Ramos (cell line): Measurements from ENCODE around the gene HSF2BP.
"Not testable (repeated sequence)": the region's sequence is repeated elsewhere in the genome, so short reads cannot be mapped to it uniquely, and the experiment has no call there.

Experiments
- in situ Hi-C: fragments of 300-500 bp; cut with MboI; formaldehyde crosslinking; loops from one replicate; pipeline ENCODE4 v1.14.3; 2022; ENCODE audit warnings: low sequenced_read_pairs; ENCODE audit not compliant: unreplicated experiment

HSF2BP gene

DNA sequence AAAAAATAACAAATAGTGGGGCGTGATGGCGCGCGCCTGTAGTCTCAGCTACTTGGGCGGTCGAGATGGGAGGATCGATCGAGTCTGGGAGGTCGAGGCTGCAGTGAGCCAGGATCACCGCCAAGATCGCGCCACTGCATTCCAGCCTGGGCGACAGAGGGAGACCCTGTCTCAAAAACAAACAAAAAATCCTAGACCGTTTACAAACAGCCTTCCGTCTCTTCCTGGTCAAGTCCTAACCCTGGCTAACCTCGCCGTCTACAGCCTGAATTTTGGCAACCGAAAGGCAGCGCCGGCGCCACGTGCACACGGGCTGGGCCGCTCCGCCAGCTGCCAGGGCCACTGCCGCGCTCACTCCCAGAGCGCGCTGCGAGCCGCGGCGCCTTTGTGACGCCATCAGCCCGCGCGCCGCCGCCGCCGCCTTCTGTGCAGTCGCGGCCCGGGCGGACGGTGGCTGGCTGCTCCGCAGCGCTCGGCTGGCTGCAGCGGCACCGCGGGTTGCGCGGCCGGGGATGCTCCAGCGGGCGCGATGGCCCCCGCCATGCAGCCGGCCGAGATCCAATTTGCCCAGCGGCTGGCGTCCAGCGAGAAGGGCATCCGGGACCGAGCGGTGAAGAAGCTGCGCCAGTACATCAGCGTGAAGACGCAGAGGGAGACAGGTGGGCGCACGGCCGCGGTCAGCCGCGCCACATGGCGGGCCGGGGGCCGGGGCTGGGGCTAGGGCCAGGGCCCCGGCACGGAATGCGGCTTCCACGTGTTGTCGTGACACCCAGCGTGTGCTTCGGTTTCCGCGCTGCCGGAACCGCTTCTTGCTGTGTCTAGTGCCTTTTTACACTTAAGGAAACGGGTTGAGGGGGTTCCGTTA, at the start of gene HSF2BP, which contains the start of gene RRP1B:
Gene HSF2BP (minus strand): TSS at position 353 of the 865 bp plus-strand sequence. CDS start 1,392 bp downstream, outside the sequence.
Gene RRP1B (plus strand): TSS at position 425 of the 865 bp plus-strand sequence. CDS start 105 bp downstream, at position 530.
- in situ Hi-C loops, result no loop called here

- in situ Hi-C loops, result loop anchor here (5.0 kb wide), 1 partner anchor 47 kb away; no protein-coding TSS in a partner anchor
Observed at GRCh38 chr21:43708745-43709381, 49.6 kb upstream of the HSF2BP start.

GRCh38 chr21:43707462-43707861, 48.2 kb upstream of the HSF2BP start:
- in situ Hi-C loops, result loop anchor here (5.0 kb wide), 1 partner anchor 45 kb away; no protein-coding TSS in a partner anchor

GRCh38 chr21:43703035-43703880, 44.0 kb upstream of the HSF2BP start:
- in situ Hi-C loops, result no loop called here

- in situ Hi-C loops, result no loop called here
Observed at GRCh38 chr21:43702785-43703034, 43.4 kb upstream of the HSF2BP start.

DNA sequence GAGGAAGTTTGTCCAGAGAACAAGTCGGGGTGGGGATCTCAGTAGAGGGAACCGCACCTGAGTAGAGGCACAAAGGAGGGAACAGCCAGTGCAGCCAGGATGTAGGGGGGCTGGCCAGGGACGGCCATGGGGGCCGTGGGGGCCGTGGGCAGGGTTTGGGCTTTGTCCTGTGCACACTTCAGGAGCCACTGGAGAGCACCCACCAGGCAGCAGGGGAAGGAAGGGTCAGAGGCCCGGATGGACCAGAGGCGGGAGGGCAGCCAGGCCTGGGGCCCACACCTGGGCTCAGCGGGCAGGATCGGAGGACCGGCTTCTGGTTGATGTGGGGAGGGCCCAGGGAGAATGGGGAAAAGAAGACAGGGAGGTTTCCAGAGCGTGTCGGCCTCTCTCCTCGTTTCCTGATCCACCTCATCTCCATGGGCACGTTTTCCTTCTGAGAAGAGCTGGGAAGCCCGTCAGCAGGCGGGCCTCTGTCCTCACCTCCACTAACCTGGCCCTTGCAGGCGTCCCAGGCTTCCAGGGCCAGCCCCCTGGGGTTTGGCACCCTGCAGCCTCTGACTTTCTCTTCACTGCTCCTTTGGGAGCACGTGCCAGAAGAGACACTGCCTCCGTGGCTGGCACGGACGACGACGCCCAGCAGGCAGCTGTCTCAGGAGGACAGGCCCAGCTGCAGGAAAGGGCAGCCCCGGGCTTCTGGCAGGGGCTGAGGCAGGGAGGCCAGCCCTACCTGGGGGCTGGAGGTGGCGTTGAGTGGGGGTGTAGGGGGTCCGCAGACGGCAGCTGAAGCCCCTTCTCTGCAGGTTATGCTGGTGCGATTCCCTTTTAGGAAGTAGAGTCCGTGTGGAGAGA, 42.9 kb upstream of the HSF2BP start:
- in situ Hi-C loops, result no loop called here

DNA sequence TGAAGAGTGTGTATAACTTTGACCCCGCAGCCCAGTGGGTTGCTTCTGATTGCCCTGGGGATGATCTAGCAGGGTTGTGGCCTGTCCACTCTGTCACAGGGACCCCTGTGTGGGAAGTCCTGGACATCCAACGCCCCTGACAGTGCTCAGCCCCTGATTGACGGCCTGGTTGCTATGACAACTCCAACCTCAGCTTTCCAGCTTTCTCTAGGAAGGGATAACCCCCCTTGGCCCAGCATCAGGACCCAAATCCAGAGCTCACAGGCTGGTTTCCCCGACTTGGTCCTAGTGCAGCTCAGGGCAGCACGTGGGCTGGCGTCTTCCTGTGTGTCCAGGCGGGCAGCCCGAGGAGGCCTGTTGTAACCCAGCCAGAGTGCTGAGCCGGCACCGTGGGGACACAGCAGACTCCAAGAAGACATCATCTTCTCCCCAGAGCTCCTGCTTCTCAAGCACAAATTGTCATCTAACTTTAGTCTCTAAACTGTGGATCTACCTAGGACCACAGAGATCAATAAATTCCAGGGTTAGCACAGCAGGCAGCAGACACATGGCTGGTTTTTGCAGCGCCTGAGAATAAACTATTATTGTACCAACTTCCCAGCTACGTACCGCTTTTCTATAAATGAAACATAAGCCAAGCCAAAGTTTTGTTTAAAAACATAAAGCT, 40.8 kb upstream of the HSF2BP start:
- in situ Hi-C loops, result no loop called here

- in situ Hi-C loops, result not testable (repeated sequence)
Observed at GRCh38 chr21:43699492-43699777, 40.1 kb upstream of the HSF2BP start.

- in situ Hi-C loops, result no loop called here
Observed at GRCh38 chr21:43697758-43698643, 38.7 kb upstream of the HSF2BP start.

- in situ Hi-C loops, result no loop called here
Observed at GRCh38 chr21:43696214-43696613, 36.9 kb upstream of the HSF2BP start.

- in situ Hi-C loops, result no loop called here
Observed at GRCh38 chr21:43694437-43695079, 35.3 kb upstream of the HSF2BP start.

DNA sequence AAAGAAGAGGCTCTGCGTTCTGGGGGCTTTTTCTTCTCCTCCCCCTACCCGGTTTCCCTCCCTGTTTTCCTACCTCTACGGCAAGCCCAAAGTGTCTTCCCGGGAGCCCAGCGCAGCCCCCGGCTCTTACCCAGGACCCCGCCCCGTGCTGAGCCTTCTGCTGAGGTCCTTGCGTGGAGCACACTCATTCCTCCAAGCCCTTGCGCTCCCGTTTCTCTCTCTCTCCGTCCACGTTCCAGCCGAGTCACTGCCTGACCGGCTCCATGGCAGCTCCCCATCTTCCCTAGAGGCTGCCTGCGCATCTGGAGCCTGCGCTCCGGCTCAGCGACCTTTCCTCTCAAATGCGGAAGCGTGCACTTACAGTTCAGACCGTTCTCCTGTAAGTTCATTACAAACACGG, 34.7 kb upstream of the HSF2BP start:
- in situ Hi-C loops, result no loop called here

- in situ Hi-C loops, result no loop called here
Observed at GRCh38 chr21:43692949-43693348, 33.7 kb upstream of the HSF2BP start.

GRCh38 chr21:43691801-43692200, 32.5 kb upstream of the HSF2BP start:
- in situ Hi-C loops, result no loop called here

GRCh38 chr21:43691086-43691795, 32.0 kb upstream of the HSF2BP start:
- in situ Hi-C loops, result no loop called here

DNA sequence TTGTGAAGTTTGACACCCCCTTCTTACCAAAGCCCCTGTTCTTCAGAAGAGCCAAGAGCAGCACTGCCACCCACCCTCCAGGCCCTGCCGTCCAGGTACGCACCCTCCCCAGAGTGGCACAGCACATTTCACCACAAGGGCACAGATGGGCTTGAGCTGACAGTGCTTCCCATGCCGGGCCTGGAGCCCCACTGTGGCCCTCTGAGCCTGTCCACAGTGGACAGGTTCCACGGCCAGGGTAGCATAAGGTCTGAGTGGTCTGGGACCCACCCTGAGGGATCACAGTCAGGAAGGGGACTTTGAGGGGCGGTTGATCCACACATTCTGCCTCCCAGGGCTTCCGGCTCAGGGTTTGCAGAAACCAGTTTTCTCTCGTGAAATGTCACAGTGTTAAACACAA, 31.1 kb upstream of the HSF2BP start:
- in situ Hi-C loops, result no loop called here

- in situ Hi-C loops, result no loop called here
Observed at GRCh38 chr21:43689556-43690337, 30.5 kb upstream of the HSF2BP start.
